Measurements from ENCODE around the gene IGF1.

The IGF1 gene

GRCh38 chr12:102501773-102502172, 21.4 kb upstream of the IGF1 start:
- H3K4me3 ChIP-seq (ENCODE audit: insufficient read length, low read depth), result no peak overlapping the region
- no peaks in the 10 kb centered on the region for H3K4me1 ChIP-seq (ENCODE audit: insufficient read depth, insufficient read length)
- no peak overlapping the region for H3K9ac ChIP-seq (ENCODE audit: insufficient read length, low read depth)
- H3K27me3 ChIP-seq (ENCODE audit: insufficient read depth, insufficient read length), result no peaks in the 10 kb centered on the region
- H3K36me3 ChIP-seq (ENCODE audit: insufficient read depth, insufficient read length, low read length), result no peaks in the 10 kb centered on the region
- no peak for DNase-seq (ENCODE audit: low read depth, low spot score)
- TF ChIP-seq ZNF274 (IDR thresholded peaks at IDR 0.05; ENCODE audit: low read depth, low read length), result no peak
- TF ChIP-seq YY1 (IDR thresholded peaks at IDR 0.05; ENCODE audit: insufficient read depth, insufficient read length), result no peak
- no peak for TF ChIP-seq SUZ12 (IDR thresholded peaks at IDR 0.05; ENCODE audit: extremely low read depth, insufficient read depth, insufficient read length)
- H3K9me3 ChIP-seq (ENCODE audit: insufficient read depth, low read length), result no peaks in the 10 kb centered on the region

DNA sequence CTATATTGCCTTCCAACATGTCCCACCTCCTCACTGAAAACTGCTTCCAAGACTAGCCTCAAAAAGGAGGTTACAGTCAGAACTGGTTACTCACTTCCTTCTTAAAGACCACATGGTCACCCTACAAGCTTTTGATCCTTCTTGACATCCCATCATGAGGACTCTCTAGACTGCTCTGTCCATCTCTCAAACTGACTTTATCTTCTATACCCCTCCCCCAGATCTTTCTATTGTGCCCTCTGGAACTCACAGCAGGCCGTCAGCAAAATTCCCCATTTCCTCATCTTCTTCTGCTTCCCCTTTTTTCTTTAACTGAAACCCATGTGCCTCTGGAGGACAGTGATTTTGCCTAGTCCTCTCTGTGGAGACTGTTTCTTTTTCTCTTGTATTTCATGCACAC, 18.1 kb upstream of the IGF1 start:
- Histone ChIP-seq H3K4me1 (ENCODE audit: insufficient read depth, insufficient read length) (no peaks in the 10 kb centered on the region), H3K4me3 (ENCODE audit: insufficient read length, low read depth) (no peak overlapping the region), H3K27me3 (ENCODE audit: insufficient read depth, insufficient read length) (no peaks in the 10 kb centered on the region), H3K36me3 (ENCODE audit: insufficient read depth, insufficient read length, low read length) (no peaks in the 10 kb centered on the region), H3K9me3 (ENCODE audit: insufficient read depth, low read length) (no peaks in the 10 kb centered on the region), H3K9ac (ENCODE audit: insufficient read length, low read depth) (no peak overlapping the region)
- DNase-seq (ENCODE audit: low read depth, low spot score), result no peak
- TF ChIP-seq YY1 (IDR thresholded peaks at IDR 0.05; ENCODE audit: insufficient read depth, insufficient read length), result no peak
- TF ChIP-seq SUZ12 (IDR thresholded peaks at IDR 0.05; ENCODE audit: extremely low read depth, insufficient read depth, insufficient read length), result no peak
- no peak for TF ChIP-seq ZNF274 (IDR thresholded peaks at IDR 0.05; ENCODE audit: low read depth, low read length)

- Histone ChIP-seq H3K27me3 (ENCODE audit: insufficient read depth, insufficient read length) (no peaks in the 10 kb centered on the region), H3K4me3 (ENCODE audit: insufficient read length, low read depth) (no peak overlapping the region), H3K36me3 (ENCODE audit: insufficient read depth, insufficient read length, low read length) (no peaks in the 10 kb centered on the region), H3K9ac (ENCODE audit: insufficient read length, low read depth) (no peak overlapping the region), H3K4me1 (ENCODE audit: insufficient read depth, insufficient read length) (no peaks in the 10 kb centered on the region), H3K9me3 (ENCODE audit: insufficient read depth, low read length) (no peaks in the 10 kb centered on the region)
- no peak for DNase-seq (ENCODE audit: low read depth, low spot score)
- no peak for TF ChIP-seq SUZ12 (IDR thresholded peaks at IDR 0.05; ENCODE audit: extremely low read depth, insufficient read depth, insufficient read length)
- TF ChIP-seq ZNF274 (IDR thresholded peaks at IDR 0.05; ENCODE audit: low read depth, low read length), result no peak
- no peak for TF ChIP-seq YY1 (IDR thresholded peaks at IDR 0.05; ENCODE audit: insufficient read depth, insufficient read length)
Measured at GRCh38 chr12:102497743-102498142, 17.4 kb upstream of the IGF1 start.

DNA sequence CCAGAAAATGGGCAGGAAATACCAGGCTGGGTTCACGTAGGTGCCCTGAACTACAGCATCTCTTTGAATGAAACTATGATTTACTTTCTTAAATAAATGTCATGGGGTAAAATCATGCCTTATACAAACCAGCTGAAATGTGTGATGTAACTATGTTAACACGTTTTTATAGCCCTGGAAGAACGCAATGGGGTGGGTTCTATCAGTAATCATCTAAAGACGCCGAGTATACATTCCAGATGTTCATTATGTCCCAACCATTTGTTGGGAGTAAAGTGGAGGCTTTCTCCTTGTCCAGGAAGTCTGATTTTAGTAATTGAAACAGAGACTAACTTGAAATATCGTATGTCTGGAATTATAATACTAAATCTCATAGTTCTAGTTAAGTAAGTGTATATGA, 16.2 kb upstream of the IGF1 start:
- no peaks in the 10 kb centered on the region for H3K27me3 ChIP-seq (ENCODE audit: insufficient read depth, insufficient read length)
- no peaks in the 10 kb centered on the region for H3K36me3 ChIP-seq (ENCODE audit: insufficient read depth, insufficient read length, low read length)
- no peak for DNase-seq (ENCODE audit: low read depth, low spot score)
- H3K4me1 ChIP-seq (ENCODE audit: insufficient read depth, insufficient read length), result no peaks in the 10 kb centered on the region
- TF ChIP-seq YY1 (IDR thresholded peaks at IDR 0.05; ENCODE audit: insufficient read depth, insufficient read length) (no peak), ZNF274 (IDR thresholded peaks at IDR 0.05; ENCODE audit: low read depth, low read length) (no peak), SUZ12 (IDR thresholded peaks at IDR 0.05; ENCODE audit: extremely low read depth, insufficient read depth, insufficient read length) (no peak)
- H3K4me3 ChIP-seq (ENCODE audit: insufficient read length, low read depth), result no peak overlapping the region
- H3K9me3 ChIP-seq (ENCODE audit: insufficient read depth, low read length), result no peaks in the 10 kb centered on the region
- H3K9ac ChIP-seq (ENCODE audit: insufficient read length, low read depth), result no peak overlapping the region

GRCh38 chr12:102487226-102487625, 6.9 kb upstream of the IGF1 start:
- DNase-seq (ENCODE audit: low read depth, low spot score), result no peak
- Histone ChIP-seq H3K27me3 (ENCODE audit: insufficient read depth, insufficient read length) (no peaks in the 10 kb centered on the region), H3K4me3 (ENCODE audit: insufficient read length, low read depth) (no peak overlapping the region), H3K9ac (ENCODE audit: insufficient read length, low read depth) (no peak overlapping the region), H3K9me3 (ENCODE audit: insufficient read depth, low read length) (peaks cover 2% of the 10 kb centered on the region; the same call in 1 of the 2 replicates), H3K36me3 (ENCODE audit: insufficient read depth, insufficient read length, low read length) (no peaks in the 10 kb centered on the region), H3K4me1 (ENCODE audit: insufficient read depth, insufficient read length) (no peaks in the 10 kb centered on the region)
- no peak for TF ChIP-seq SUZ12 (IDR thresholded peaks at IDR 0.05; ENCODE audit: extremely low read depth, insufficient read depth, insufficient read length)

DNA sequence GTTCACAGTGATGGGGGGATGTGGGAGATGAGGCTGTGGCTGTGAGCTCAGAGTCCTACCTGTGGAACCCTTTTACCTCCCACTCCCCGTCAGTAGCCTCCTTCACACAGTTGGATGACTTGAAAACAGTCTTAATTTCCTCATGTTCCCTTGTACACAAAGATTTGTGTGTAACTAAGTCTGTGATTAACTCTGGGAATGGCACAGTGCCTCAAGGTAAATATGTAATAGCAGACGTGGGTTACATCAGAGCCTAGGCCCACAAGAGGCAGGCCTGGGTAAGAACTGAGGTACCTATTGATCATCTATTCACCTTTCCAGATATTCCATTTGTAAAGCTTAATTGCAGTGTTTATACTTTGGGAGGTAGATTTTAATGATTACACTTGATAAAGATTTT, 5.8 kb upstream of the IGF1 start:
- no peak for DNase-seq (ENCODE audit: low read depth, low spot score)
- Histone ChIP-seq H3K27me3 (ENCODE audit: insufficient read depth, insufficient read length) (no peaks in the 10 kb centered on the region), H3K4me1 (ENCODE audit: insufficient read depth, insufficient read length) (no peaks in the 10 kb centered on the region), H3K9ac (ENCODE audit: insufficient read length, low read depth) (no peak overlapping the region), H3K36me3 (ENCODE audit: insufficient read depth, insufficient read length, low read length) (no peaks in the 10 kb centered on the region), H3K9me3 (ENCODE audit: insufficient read depth, low read length) (peaks cover 8% of the 10 kb centered on the region; the same call in 1 of the 2 replicates), H3K4me3 (ENCODE audit: insufficient read length, low read depth) (no peak overlapping the region)
- no peak for TF ChIP-seq SUZ12 (IDR thresholded peaks at IDR 0.05; ENCODE audit: extremely low read depth, insufficient read depth, insufficient read length)

DNA sequence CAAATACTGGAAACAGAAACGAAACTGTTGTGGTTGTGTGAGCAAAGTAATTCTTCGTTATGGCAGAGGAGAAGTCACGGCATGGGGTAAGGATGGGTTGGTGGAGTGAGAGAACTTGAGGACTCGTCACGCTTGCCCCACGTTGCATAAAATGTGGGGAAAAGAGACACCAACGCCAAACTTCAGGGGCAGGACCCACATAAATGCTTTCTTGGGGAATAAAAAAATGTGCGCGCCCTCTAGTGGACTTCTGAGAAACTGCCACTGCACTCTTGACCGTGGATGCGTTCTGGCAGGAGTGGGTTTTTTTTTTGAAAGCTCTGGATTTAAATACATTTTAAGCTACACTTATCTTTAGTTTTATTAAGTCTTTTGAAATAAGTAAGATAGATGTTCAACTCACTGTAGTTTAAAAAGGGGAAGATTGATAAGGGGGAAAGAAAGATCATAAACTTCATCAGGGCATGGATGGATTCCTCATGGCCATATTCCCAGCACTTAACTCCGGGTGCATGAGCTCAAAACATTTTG, 4.1 kb upstream of the IGF1 start:
- no peak overlapping the region for H3K4me3 ChIP-seq (ENCODE audit: insufficient read length, low read depth)
- H3K4me1 ChIP-seq (ENCODE audit: insufficient read depth, insufficient read length), result no peaks in the 10 kb centered on the region
- H3K9ac ChIP-seq (ENCODE audit: insufficient read length, low read depth), result no peak overlapping the region
- H3K9me3 ChIP-seq (ENCODE audit: insufficient read depth, low read length), result peaks cover 8% of the 10 kb centered on the region; the same call in 1 of the 2 replicates
- no peak for TF ChIP-seq YY1 (IDR thresholded peaks at IDR 0.05; ENCODE audit: insufficient read depth, insufficient read length)
- no peak for TF ChIP-seq SUZ12 (IDR thresholded peaks at IDR 0.05; ENCODE audit: extremely low read depth, insufficient read depth, insufficient read length)
- no peak for TF ChIP-seq ZNF274 (IDR thresholded peaks at IDR 0.05; ENCODE audit: low read depth, low read length)
- no peaks in the 10 kb centered on the region for H3K27me3 ChIP-seq (ENCODE audit: insufficient read depth, insufficient read length)
- H3K36me3 ChIP-seq (ENCODE audit: insufficient read depth, insufficient read length, low read length), result no peaks in the 10 kb centered on the region
- peak; percentile 33 for DNase-seq (ENCODE audit: low read depth, low spot score)

GRCh38 chr12:102484017-102484416, 3.7 kb upstream of the IGF1 start:
- H3K4me3 ChIP-seq (ENCODE audit: insufficient read length, low read depth), result no peak overlapping the region
- no peak for TF ChIP-seq SUZ12 (IDR thresholded peaks at IDR 0.05; ENCODE audit: extremely low read depth, insufficient read depth, insufficient read length)
- no peak for TF ChIP-seq ZNF274 (IDR thresholded peaks at IDR 0.05; ENCODE audit: low read depth, low read length)
- no peak for TF ChIP-seq YY1 (IDR thresholded peaks at IDR 0.05; ENCODE audit: insufficient read depth, insufficient read length)
- H3K9ac ChIP-seq (ENCODE audit: insufficient read length, low read depth), result no peak overlapping the region
- H3K4me1 ChIP-seq (ENCODE audit: insufficient read depth, insufficient read length), result no peaks in the 10 kb centered on the region
- H3K9me3 ChIP-seq (ENCODE audit: insufficient read depth, low read length), result peaks cover 8% of the 10 kb centered on the region; the same call in 1 of the 2 replicates
- no peaks in the 10 kb centered on the region for H3K27me3 ChIP-seq (ENCODE audit: insufficient read depth, insufficient read length)
- no peaks in the 10 kb centered on the region for H3K36me3 ChIP-seq (ENCODE audit: insufficient read depth, insufficient read length, low read length)
- DNase-seq (ENCODE audit: low read depth, low spot score), result no peak
